HCT116 (cell line): Measurements from ENCODE around the gene PRR27. TPM values are rescaled to one million over a fixed set of nuclear protein-coding genes. Genes with fewer than 3 reads are reported as not detected.

Experiments
- ATAC-seq: fragments of 200-7000 bp; cut with Tn5 transposase; 2 replicates; pipeline ENCODE4 v1.9.1; 2020; ENCODE audit warnings: mild to moderate bottlenecking, moderate library complexity
- BruUV-seq: library from RNA; stranded (reverse); fragments of 400-500 nt; replicated peaks from 2 replicates; lab custom pipeline; 2021; lab: Mats Ljungman, UMichigan
- CTCF ChIA-PET: fragments of 300-600 bp; sonication (Branson Sonifier 250); formaldehyde crosslinking; loops from one replicate; lab custom pipeline; 2021; ENCODE audit warnings: antibody characterized with exemption; lab: Charles Lee
- POLR2A ChIA-PET: fragments of 300-600, 350-600 bp; sonication (Branson Sonifier 250); formaldehyde crosslinking; loops from one replicate; lab custom pipeline; 2021; ENCODE audit warnings: antibody characterized with exemption; lab: Charles Lee
- RAD21 ChIA-PET, 2 experiments: fragments of 300-600 bp; sonication (Branson Sonifier 250); formaldehyde crosslinking; loops; one replicate each; lab custom pipeline; 2023; ENCODE audit warnings: low total read pairs in 2 of 2; ENCODE audit not compliant: uncharacterized antibody in 2 of 2, unreplicated experiment in 2 of 2, low non-redundant PET in 1 of 2; lab: Charles Lee
- DNase-seq: peaks from one replicate; pipeline ENCODE4 v3.0.0-alpha.2; 2010; ENCODE audit warnings: low read depth, low spot score
- H2AFZ ChIP-seq: fragments of 200-600 bp; shearing (Covaris generic), sonication (generic); 2 replicates; pipeline ENCODE4 v1.6.1; 2017; ENCODE audit warnings: low read depth, mixed run types, mixed read lengths, antibody characterized with exemption, low read length; ENCODE audit not compliant: poor library complexity, severe bottlenecking
- H3K27ac ChIP-seq: 2 replicates; pipeline ENCODE4 v1.5.1; 2012; ENCODE audit warnings: low read depth, low read length
- H3K27me3 ChIP-seq: fragments of 200-600 bp; sonication (generic); 2 replicates; pipeline ENCODE4 v1.6.1; 2016; ENCODE audit warnings: mixed run types, low read length, mixed read lengths; ENCODE audit not compliant: insufficient read depth
- H3K36me3 ChIP-seq, 2 experiments: fragments of 200-500 bp in 1 of 2; fragments of 200-600 bp in 1 of 2; sonication (Bioruptor generic) in 1 of 2; sonication (generic) in 1 of 2; 2 replicates each; pipeline versions ENCODE4 v1.5.1 to v1.6.1; 2014 to 2016; ENCODE audit warnings: low read length in 2 of 2, inconsistent platforms in 1 of 2, mixed read lengths in 1 of 2, mixed run types in 1 of 2; ENCODE audit not compliant: insufficient read depth in 2 of 2, control insufficient read depth in 1 of 2
- H3K4me1 ChIP-seq, 2 experiments: fragments of 200-600 bp in 1 of 2; sonication (generic) in 1 of 2; 2 replicates each; pipeline versions ENCODE4 v1.5.1 to v1.6.1; 2012 to 2017; ENCODE audit warnings: low read length in 2 of 2, inconsistent platforms in 1 of 2, mild to moderate bottlenecking in 1 of 2, mixed read lengths in 1 of 2, mixed run types in 1 of 2, moderate library complexity in 1 of 2; ENCODE audit not compliant: insufficient read depth in 2 of 2, control insufficient read depth in 1 of 2
- H3K4me2 ChIP-seq: fragments of 200-600 bp; sonication (generic); 2 replicates; pipeline ENCODE4 v1.6.1; 2017; ENCODE audit warnings: mixed run types, low read length, mixed read lengths
- H3K4me3 ChIP-seq, 2 experiments: fragments of 200-600 bp in 1 of 2; sonication (generic) in 1 of 2; replicated peaks in 1 of 2; 2 replicates each; pipeline ENCODE4 v1.5.1; 2011 to 2016; ENCODE audit warnings: low read length in 2 of 2, control low read depth in 1 of 2, low read depth in 1 of 2, mild to moderate bottlenecking in 1 of 2, mixed read lengths in 1 of 2, mixed run types in 1 of 2
- H3K79me2 ChIP-seq: fragments of 200-600 bp; sonication (generic); 2 replicates; pipeline ENCODE4 v1.6.1; 2017; ENCODE audit warnings: mild to moderate bottlenecking, mixed run types, low read length, moderate library complexity, mixed read lengths; ENCODE audit not compliant: insufficient read depth
- H3K9ac ChIP-seq: fragments of 200-600 bp; sonication (generic); 2 replicates; pipeline ENCODE4 v1.6.1; 2016; ENCODE audit warnings: low read length, mixed read lengths
- H3K9me2 ChIP-seq: fragments of 200-600 bp; sonication (generic), shearing (Covaris generic); 2 replicates; pipeline ENCODE4 v1.6.1; 2017; ENCODE audit warnings: mixed run types, mild to moderate bottlenecking, moderate library complexity; ENCODE audit not compliant: insufficient read depth
- H3K9me3 ChIP-seq, 2 experiments: fragments of 200-500 bp in 1 of 2; fragments of 200-600 bp in 1 of 2; sonication (Bioruptor generic) in 1 of 2; sonication (generic) in 1 of 2; 2 replicates each; pipeline ENCODE4 v1.6.1; 2014 to 2017; ENCODE audit warnings: low read length in 2 of 2, mixed read lengths in 2 of 2, inconsistent platforms in 1 of 2, low read depth in 1 of 2, mild to moderate bottlenecking in 1 of 2, mixed run types in 1 of 2, moderate library complexity in 1 of 2; ENCODE audit not compliant: control insufficient read depth in 1 of 2, insufficient read depth in 1 of 2
- H4K20me1 ChIP-seq: fragments of 200-600 bp; sonication (generic), shearing (Covaris generic); 2 replicates; pipeline ENCODE4 v1.6.1; 2017; ENCODE audit warnings: mixed run types, mild to moderate bottlenecking, moderate library complexity; ENCODE audit not compliant: insufficient read depth
- ATF3 ChIP-seq: IDR thresholded peaks from 2 replicates; pipeline ENCODE4 v1.6.1; 2012
- CEBPB ChIP-seq: IDR thresholded peaks from 2 replicates; pipeline ENCODE4 v1.6.1; 2012; ENCODE audit warnings: low read depth
- EGR1 ChIP-seq: IDR thresholded peaks from 2 replicates; pipeline ENCODE4 v1.6.1; 2012; ENCODE audit warnings: low read depth
- EZH2 ChIP-seq: fragments of 200-600 bp; sonication (generic); IDR thresholded peaks from 2 replicates; pipeline ENCODE4 v1.6.1; 2017; ENCODE audit warnings: antibody characterized with exemption, mixed run types
- EZH2phosphoT487 ChIP-seq: fragments of 200-600 bp; IDR thresholded peaks from 2 replicates; pipeline ENCODE4 v1.6.1; 2018; ENCODE audit warnings: antibody characterized with exemption, borderline replicate concordance
- FOSL1 ChIP-seq: IDR thresholded peaks from 2 replicates; pipeline ENCODE4 v1.6.1; 2012; ENCODE audit warnings: low read depth
- JUND ChIP-seq: IDR thresholded peaks from 2 replicates; pipeline ENCODE4 v1.6.1; 2012
- MAX ChIP-seq: IDR thresholded peaks from 2 replicates; pipeline ENCODE4 v1.6.1; 2012
- POLR2A ChIP-seq: IDR thresholded peaks from 2 replicates; pipeline ENCODE4 v1.7.0; 2011; ENCODE audit warnings: borderline replicate concordance; ENCODE audit not compliant: insufficient read depth, insufficient read length; ENCODE audit errors: extremely low read depth
- POLR2AphosphoS5 ChIP-seq: IDR thresholded peaks from 2 replicates; pipeline ENCODE4 v1.6.1; 2011; ENCODE audit warnings: mild to moderate bottlenecking, low read depth, low read length, moderate library complexity
- REST ChIP-seq: IDR thresholded peaks from 2 replicates; pipeline ENCODE4 v1.6.1; 2012; ENCODE audit warnings: low read depth
- SIN3A ChIP-seq: IDR thresholded peaks from 2 replicates; pipeline ENCODE4 v1.6.1; 2012; ENCODE audit warnings: low read depth
- SP1 ChIP-seq: IDR thresholded peaks from 2 replicates; pipeline ENCODE4 v1.6.1; 2012; ENCODE audit warnings: low read depth
- SRF ChIP-seq: IDR thresholded peaks from 2 replicates; pipeline ENCODE4 v1.6.1; 2012; ENCODE audit warnings: low read depth
- TCF7L2 ChIP-seq: IDR thresholded peaks from 2 replicates; pipeline ENCODE4 v1.7.0; 2011; ENCODE audit warnings: borderline replicate concordance, inconsistent platforms; ENCODE audit not compliant: insufficient read depth, insufficient read length; ENCODE audit errors: extremely low read depth
- ZFX ChIP-seq: fragments of 450-650 bp; IDR thresholded peaks from 2 replicates; pipeline ENCODE4 v1.6.1; 2017
- intact Hi-C: fragments of 100-400 bp; cut with micrococcal nuclease; formaldehyde crosslinking; loops from 2 replicates; pipeline ENCODE4 v1.10.0; 2022
- total RNA-seq: library from RNA; stranded (reverse); gene quantifications from one replicate; pipeline ENCODE4 v1.2.1, GENCODE V29; 2021; ENCODE audit not compliant: unreplicated experiment
- TF ChIP-seq, protein P1 (sequence below), 3 experiments: fragments of 200-600 bp in 1 of 3; sonication (generic) in 1 of 3; IDR thresholded peaks in 2 of 3; conservative IDR thresholded peaks in 1 of 3; 2 replicates each; pipeline ENCODE4 v1.5.1; 2012 to 2017; ENCODE audit warnings: low read depth in 2 of 3, low read length in 2 of 3, antibody characterized with exemption in 1 of 3, borderline replicate concordance in 1 of 3, control low read depth in 1 of 3, mild to moderate bottlenecking in 1 of 3, mixed read lengths in 1 of 3, mixed run types in 1 of 3, moderate library complexity in 1 of 3; ENCODE audit not compliant: insufficient read depth in 1 of 3

PRR27 gene
- total RNA-seq, 1 experiment from 2014 or later, result not detected

DNA sequence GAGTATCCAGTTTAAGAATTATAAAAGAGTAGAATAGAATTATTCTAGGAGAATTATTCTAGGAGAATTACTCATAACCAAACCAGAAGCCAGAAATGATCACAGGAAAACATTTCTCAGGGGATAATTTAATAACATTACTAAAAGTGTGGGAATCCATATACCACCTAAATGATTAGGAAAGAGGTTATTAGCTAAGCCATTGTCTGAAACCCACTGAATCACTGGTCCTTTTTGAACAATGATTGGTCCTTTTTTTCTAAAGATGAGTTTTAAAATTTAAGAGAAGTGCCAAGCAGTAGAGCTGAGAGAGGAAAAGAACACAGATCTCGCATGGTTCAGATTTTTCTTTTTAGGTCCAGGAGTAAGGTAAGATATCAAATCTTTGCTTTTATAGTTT, 41.4 kb downstream of the PRR27 start, which contains the start of gene ODAM:
Gene ODAM, plus strand, starts transcription at position 301 of the 400 bp plus-strand sequence. CDS start 819 bp downstream, outside the sequence.
- H3K79me2 ChIP-seq, result no peaks in the 10 kb centered on the region
- no TSS peak for BruUV-seq
- no peaks in the 10 kb centered on the region for H3K27me3 ChIP-seq
- DNase-seq, result no peak
- no peak for ATAC-seq
- no peak within 1 kb of the TSS for H3K9ac ChIP-seq
- CTCF ChIA-PET, result no interaction called here
- H2AFZ ChIP-seq, result no peak within 1 kb of the TSS
- RAD21 ChIA-PET, result no interaction called here
- no peaks in the 10 kb centered on the region for H3K9me3 ChIP-seq
- POLR2A ChIA-PET, result no interaction called here
- H3K9me2 ChIP-seq, result no peaks in the 10 kb centered on the region
- no peaks in the 10 kb centered on the region for H3K36me3 ChIP-seq
- H3K27ac ChIP-seq, result no peak within 1 kb of the TSS
- TF ChIP-seq CEBPB (no peak), SP1 (no peak), ZFX (no peak), JUND (no peak), FOSL1 (no peak), REST (no peak), EZH2phosphoT487 (no peak), POLR2AphosphoS5 (no peak), SIN3A (no peak), TCF7L2 (no peak), EZH2 (no peak), MAX (no peak), EGR1 (no peak), ATF3 (no peak), SRF (no peak), POLR2A (no peak)
- TF ChIP-seq, protein P1, sequence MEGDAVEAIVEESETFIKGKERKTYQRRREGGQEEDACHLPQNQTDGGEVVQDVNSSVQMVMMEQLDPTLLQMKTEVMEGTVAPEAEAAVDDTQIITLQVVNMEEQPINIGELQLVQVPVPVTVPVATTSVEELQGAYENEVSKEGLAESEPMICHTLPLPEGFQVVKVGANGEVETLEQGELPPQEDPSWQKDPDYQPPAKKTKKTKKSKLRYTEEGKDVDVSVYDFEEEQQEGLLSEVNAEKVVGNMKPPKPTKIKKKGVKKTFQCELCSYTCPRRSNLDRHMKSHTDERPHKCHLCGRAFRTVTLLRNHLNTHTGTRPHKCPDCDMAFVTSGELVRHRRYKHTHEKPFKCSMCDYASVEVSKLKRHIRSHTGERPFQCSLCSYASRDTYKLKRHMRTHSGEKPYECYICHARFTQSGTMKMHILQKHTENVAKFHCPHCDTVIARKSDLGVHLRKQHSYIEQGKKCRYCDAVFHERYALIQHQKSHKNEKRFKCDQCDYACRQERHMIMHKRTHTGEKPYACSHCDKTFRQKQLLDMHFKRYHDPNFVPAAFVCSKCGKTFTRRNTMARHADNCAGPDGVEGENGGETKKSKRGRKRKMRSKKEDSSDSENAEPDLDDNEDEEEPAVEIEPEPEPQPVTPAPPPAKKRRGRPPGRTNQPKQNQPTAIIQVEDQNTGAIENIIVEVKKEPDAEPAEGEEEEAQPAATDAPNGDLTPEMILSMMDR (IDR thresholded peaks at IDR 0.05 in 2 of 3, conservative IDR thresholded peaks at IDR 0.05 in 1 of 3; ENCODE audit: borderline replicate concordance in 1 of 3, insufficient read depth in 1 of 3, low read depth in 2 of 3, low read length in 2 of 3), result no peak
- H3K4me3 ChIP-seq, result no peak within 1 kb of the TSS
- intact Hi-C loops, result no loop called here
- H3K4me1 ChIP-seq, result no peaks in the 10 kb centered on the region
- H4K20me1 ChIP-seq, result no peaks in the 10 kb centered on the region
- H3K4me2 ChIP-seq, result no peak within 1 kb of the TSS
